ENCODE measurements around the gene COG3.

The COG3 gene

GRCh38 chr13:45545686-45546409 is 81.1 kb downstream of the COG3 start:
- no peak for DNase-seq (ENCODE audit: low read depth in 2 of 2)

DNA sequence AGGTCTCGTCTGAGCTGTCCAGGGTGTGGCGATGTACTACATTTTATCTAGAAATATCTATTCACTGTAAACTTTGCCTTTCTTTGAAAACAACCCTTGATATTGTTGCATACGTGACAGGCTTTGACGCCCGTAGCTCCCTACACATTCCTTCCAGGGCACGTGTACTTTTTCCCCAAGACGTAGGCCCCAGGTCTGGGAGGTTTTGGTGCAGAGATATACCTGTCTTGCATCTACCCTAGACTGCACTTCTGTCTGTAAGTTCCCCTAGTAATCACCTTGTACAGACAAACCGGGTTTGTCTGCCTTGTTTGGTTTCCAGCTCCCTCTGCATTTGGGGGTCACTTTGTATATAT is 81.6 kb downstream of the COG3 start:
- DNase-seq (ENCODE audit: low read depth in 2 of 2): no peak

- DNase-seq (ENCODE audit: low read depth in 2 of 2): no peak
These were observed 83.5 kb downstream of the COG3 start for GRCh38 chr13:45548281-45548680.

DNA sequence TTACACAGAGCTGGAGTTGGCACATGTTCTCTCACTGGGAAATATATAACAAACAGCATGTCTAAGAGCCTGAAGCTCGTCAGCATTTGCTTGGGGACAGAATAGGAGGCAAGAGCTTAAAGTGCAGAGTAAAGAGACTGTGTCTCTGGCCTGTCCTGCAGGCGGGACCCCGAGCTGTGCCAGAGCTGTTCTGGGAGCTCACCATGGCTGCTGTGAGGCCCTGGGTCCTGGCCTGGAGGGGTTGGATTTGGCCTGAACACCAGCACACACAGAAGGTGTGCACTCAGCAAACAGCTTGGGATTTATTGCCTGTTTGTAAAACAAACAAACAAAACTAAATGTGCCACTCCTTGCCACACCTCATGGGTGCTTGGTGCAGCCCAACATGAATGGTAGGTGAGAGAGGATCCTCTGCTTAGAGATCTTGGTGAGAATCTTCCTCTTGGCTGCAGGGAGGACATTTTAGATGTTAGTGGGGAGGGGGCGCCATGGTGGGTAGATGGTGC is 89.9 kb downstream of the COG3 start:
- DNase-seq (ENCODE audit: low read depth in 2 of 2): no peak

DNA sequence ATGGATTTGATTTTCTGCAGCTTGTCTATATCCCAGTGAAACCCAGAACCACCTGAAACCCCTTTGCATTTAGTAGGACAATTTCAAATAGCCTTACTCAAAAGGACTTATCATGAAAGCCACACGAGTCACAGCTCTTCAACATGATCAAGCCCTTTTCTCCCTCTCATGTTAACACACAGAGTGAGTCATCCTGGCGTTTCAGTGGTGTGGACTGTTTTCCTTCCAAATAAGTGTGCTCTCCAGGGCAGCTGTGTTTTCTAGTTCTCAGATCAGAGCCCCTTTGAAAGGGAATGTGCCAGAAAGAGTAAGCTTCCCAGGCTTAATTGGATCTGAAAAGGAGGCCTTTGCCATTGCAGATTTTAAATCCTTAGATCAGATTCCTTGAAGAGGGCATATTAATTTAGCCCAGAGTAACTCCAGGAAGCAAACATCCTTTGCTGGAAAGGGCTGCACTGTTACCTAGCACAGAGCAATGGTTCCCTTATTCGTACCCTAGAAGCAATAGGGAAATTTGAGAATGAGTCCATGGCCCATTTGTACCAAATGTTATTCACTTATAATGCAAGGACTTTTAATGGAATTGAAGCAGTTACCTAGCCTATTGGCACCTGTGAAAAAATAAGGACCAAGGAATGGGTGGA is 99.5 kb downstream of the COG3 start:
- no peak for DNase-seq (ENCODE audit: low read depth in 2 of 2)

DNA sequence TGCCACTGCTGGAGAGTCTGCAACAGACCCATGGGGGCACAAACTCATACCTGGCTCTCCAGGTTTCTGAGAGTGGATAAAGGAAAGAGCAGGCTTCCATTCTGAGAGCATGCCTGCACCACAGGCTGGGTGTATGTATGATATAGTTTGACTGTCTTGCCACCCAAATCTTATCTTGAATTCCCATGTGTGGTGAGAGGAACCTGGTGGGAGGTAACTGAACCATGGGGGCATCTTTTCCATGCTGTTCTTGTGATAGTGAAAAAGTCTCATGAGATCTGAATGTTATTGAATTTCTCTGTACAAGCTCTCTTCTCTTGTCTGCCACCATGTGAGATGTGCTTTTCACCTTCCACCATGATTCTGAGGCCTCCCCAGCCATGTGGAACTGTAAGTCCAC is 100.6 kb downstream of the COG3 start:
- DNase-seq (ENCODE audit: low read depth in 2 of 2): no peak

GRCh38 chr13:45575146-45575829 is 110.5 kb downstream of the COG3 start:
- no peak for DNase-seq (ENCODE audit: low read depth in 2 of 2)

GRCh38 chr13:45575830-45576180 is 111.1 kb downstream of the COG3 start:
- DNase-seq (ENCODE audit: low read depth in 2 of 2): no peak

- no peak for DNase-seq (ENCODE audit: low read depth in 2 of 2)
These were observed 111.7 kb downstream of the COG3 start for GRCh38 chr13:45576466-45576865.

DNA sequence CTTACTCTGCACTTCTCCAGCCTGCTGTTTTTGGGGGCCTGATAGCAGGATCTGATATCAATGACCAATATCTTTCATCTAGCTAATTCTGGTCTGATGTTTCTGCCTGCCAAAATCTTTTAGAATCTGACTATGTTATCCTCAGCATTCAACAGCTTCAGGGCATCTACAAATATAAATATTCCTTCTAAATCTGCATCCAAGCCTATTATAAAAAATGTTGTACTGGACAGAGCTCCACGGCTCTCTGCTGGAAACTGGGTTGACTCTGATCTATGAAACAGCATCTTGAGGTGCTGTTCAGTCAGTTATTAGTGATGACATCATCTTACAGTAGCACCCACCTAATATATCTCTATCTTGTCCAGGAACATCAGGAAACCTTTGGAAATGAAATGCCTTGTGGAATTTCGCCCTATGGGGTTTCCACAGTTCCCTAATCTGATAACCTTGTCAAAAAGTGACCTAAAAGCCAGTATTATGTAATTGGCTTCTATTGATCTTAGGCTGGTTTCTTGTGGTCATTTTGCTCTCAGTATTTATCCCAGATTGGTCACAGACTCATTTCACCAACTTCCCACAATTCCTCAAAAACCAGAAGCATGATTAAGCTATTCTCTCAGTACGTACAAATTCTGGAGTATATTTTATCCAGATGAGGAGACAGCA is 117.8 kb downstream of the COG3 start:
- no peak for DNase-seq (ENCODE audit: low read depth in 2 of 2)

GRCh38 chr13:45584816-45585215 is 120.1 kb downstream of the COG3 start:
- DNase-seq (ENCODE audit: low read depth in 2 of 2): no peak
